GM19468 (cell line): ENCODE data around the gene BLZF1.
"Not testable (repeated sequence)": the region's sequence is repeated elsewhere in the genome, so short reads cannot be mapped to it uniquely, and the experiment has no call there.

Experiments
- ATAC-seq: cut with Tn5 transposase; IDR thresholded peaks from one replicate; pipeline ENCODE4 v1.9.1; 2021; ENCODE audit warnings: mild to moderate bottlenecking, moderate library complexity, moderate number of reproducible peaks; ENCODE audit not compliant: unreplicated experiment; ENCODE audit errors: extremely low read depth

BLZF1 gene

GRCh38 chr1:169367686-169368405, at the start of gene BLZF1, which contains the start of gene NME7:
Gene BLZF1, plus strand, starts transcription at chr1:169368195. Its CDS starts 1,328 bp downstream, at chr1:169369523.
Gene NME7, minus strand, starts transcription at chr1:169367797. Its CDS starts 87 bp downstream, at chr1:169367710.
- peak; percentile 87 for ATAC-seq

- ATAC-seq: no peak
These were observed 49.3 kb upstream of the BLZF1 start for GRCh38 chr1:169318536-169319244.

GRCh38 chr1:169321539-169321938, 46.5 kb upstream of the BLZF1 start:
- ATAC-seq: no peak

GRCh38 chr1:169322138-169322537, 45.9 kb upstream of the BLZF1 start:
- no peak for ATAC-seq

GRCh38 chr1:169325117-169325516, 42.9 kb upstream of the BLZF1 start:
- no peak for ATAC-seq

- ATAC-seq: no peak
These were observed 41.6 kb upstream of the BLZF1 start for GRCh38 chr1:169326261-169326955.

GRCh38 chr1:169326956-169327268, 41.1 kb upstream of the BLZF1 start:
- ATAC-seq: peak; percentile 90

- ATAC-seq: no peak
These were observed 40.1 kb upstream of the BLZF1 start for GRCh38 chr1:169327875-169328274.

- no peak for ATAC-seq
These were observed 38.6 kb upstream of the BLZF1 start for GRCh38 chr1:169329383-169329782.

- ATAC-seq: no peak
These were observed 37.1 kb upstream of the BLZF1 start for GRCh38 chr1:169330927-169331326.

- not testable (repeated sequence) for ATAC-seq
These were observed 33.3 kb upstream of the BLZF1 start for GRCh38 chr1:169334727-169335126.

- not testable (repeated sequence) for ATAC-seq
These were observed 30.9 kb upstream of the BLZF1 start for GRCh38 chr1:169336947-169337715.

- no peak for ATAC-seq
These were observed 29.4 kb upstream of the BLZF1 start for GRCh38 chr1:169338617-169339016.

GRCh38 chr1:169339773-169340172, 28.2 kb upstream of the BLZF1 start:
- ATAC-seq: no peak

GRCh38 chr1:169340882-169341281, 27.1 kb upstream of the BLZF1 start:
- ATAC-seq: no peak

GRCh38 chr1:169342096-169342495, 25.9 kb upstream of the BLZF1 start:
- not testable (repeated sequence) for ATAC-seq

GRCh38 chr1:169345511-169345910, 22.5 kb upstream of the BLZF1 start:
- no peak for ATAC-seq

- no peak for ATAC-seq
These were observed 21.9 kb upstream of the BLZF1 start for GRCh38 chr1:169346036-169346589.

GRCh38 chr1:169347688-169348382, 20.2 kb upstream of the BLZF1 start:
- ATAC-seq: no peak
